Upper lobe of right lung (tissue), 1 donor: ENCODE measurements around the gene CUX1. TPM values are rescaled to one million over a fixed set of nuclear protein-coding genes. Genes with fewer than 3 reads are reported as not detected.
"Not testable (repeated sequence)": the region's sequence is repeated elsewhere in the genome, so short reads cannot be mapped to it uniquely, and the experiment has no call there.

Experiments used
- ATAC-seq: fragments of 200-7000 bp; cut with Tn5 transposase; one replicate; pipeline ENCODE4 v1.9.1; 2020; ENCODE audit warnings: mild to moderate bottlenecking, moderate library complexity
- DNase-seq: peaks from one replicate; pipeline ENCODE4 v3.0.0-alpha.2; 2020
- H3K27ac ChIP-seq: fragments of 200-600 bp; one replicate; pipeline ENCODE4 v1.8.0; 2022
- H3K27me3 ChIP-seq: fragments of 200-600 bp; one replicate; pipeline ENCODE4 v1.8.0; 2022; ENCODE audit warnings: mild to moderate bottlenecking
- H3K36me3 ChIP-seq: fragments of 200-600 bp; one replicate; pipeline ENCODE4 v1.8.0; 2022
- H3K4me1 ChIP-seq: fragments of 200-600 bp; one replicate; pipeline ENCODE4 v1.8.0; 2022
- H3K4me3 ChIP-seq: fragments of 200-600 bp; one replicate; pipeline ENCODE4 v1.8.0; 2022; ENCODE audit warnings: mild to moderate bottlenecking
- H3K9me3 ChIP-seq: fragments of 200-600 bp; one replicate; pipeline ENCODE4 v1.8.0; 2022
- intact Hi-C: fragments of 100-400 bp; cut with DNase I; formaldehyde crosslinking; loops from one replicate; pipeline ENCODE4 v1.11.0; 2022
- total RNA-seq: library from RNA; stranded (reverse); fragmentation: NEBNext Ultra II Directional; extraction: Animal tissue kit (Norgen Biotek cat#: 25700); gene quantifications from one replicate; pipeline ENCODE4 v1.2.1, GENCODE V29; 2021
- TF ChIP-seq, protein P1 (sequence below): fragments of 200-600 bp; IDR thresholded peaks from one replicate; pipeline ENCODE4 v1.8.0; 2022; ENCODE audit warnings: antibody characterized with exemption
- donor health status: DM: no; HTN: yes; CAD: no; lungs with severe emphysema.

Gene CUX1
- total RNA-seq, 1 donor from 2014 or later, result 132 TPM

DNA sequence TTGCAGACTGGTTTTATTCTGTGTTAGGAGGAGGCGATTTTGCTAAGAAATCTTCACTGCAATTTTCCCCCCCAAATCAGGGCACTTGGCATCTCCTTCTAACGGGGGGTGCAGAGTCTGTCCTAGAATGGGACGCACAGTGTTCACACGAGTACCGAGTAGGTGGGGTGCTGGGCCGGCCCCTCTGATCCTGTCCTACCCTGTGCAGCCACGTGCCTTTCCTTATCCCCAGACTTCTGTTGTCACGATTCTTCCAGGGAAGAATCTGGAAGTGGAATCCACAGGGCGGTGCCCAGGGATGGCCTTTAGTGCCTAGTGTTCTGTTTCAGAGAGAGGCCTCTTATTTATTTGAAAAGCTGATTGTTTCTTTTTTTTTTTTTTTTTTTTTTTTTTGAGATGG lies 16.4 kb downstream of the CUX1 start:
- Histone ChIP-seq H3K27ac (no peak overlapping the region), H3K36me3 (no peaks in the 10 kb centered on the region), H3K9me3 (no peaks in the 10 kb centered on the region), H3K4me1 (no peaks in the 10 kb centered on the region), H3K4me3 (no peak overlapping the region), H3K27me3 (no peaks in the 10 kb centered on the region)
- intact Hi-C loops, result no loop called here
- ATAC-seq (no peak), DNase-seq (peak; percentile 44)
- TF ChIP-seq, protein P1, sequence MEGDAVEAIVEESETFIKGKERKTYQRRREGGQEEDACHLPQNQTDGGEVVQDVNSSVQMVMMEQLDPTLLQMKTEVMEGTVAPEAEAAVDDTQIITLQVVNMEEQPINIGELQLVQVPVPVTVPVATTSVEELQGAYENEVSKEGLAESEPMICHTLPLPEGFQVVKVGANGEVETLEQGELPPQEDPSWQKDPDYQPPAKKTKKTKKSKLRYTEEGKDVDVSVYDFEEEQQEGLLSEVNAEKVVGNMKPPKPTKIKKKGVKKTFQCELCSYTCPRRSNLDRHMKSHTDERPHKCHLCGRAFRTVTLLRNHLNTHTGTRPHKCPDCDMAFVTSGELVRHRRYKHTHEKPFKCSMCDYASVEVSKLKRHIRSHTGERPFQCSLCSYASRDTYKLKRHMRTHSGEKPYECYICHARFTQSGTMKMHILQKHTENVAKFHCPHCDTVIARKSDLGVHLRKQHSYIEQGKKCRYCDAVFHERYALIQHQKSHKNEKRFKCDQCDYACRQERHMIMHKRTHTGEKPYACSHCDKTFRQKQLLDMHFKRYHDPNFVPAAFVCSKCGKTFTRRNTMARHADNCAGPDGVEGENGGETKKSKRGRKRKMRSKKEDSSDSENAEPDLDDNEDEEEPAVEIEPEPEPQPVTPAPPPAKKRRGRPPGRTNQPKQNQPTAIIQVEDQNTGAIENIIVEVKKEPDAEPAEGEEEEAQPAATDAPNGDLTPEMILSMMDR, result no peak

DNA sequence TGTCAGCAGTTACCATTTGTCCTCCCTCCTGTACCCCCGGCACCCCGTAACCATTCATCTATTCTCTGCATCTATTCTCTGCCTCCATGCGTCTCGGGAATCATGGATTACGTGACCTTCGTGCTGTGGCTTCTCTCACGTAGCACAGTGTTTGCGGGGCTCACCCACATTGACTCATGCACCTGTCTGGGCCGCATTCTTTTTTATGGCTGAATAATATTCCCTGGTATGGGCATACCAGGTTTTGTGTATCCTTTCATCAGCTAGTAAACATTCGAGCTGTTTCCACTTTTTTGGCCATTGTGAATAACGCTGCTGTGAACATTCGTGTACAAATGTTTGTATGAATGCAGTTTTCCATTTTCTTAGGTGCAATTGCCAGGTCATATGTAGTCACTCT lies 17.7 kb downstream of the CUX1 start:
- no peak overlapping the region for H3K27ac ChIP-seq
- TF ChIP-seq, protein P1, result no peak
- H3K9me3 ChIP-seq, result no peaks in the 10 kb centered on the region
- DNase-seq (peak; percentile 13), ATAC-seq (no peak)
- no peaks in the 10 kb centered on the region for H3K36me3 ChIP-seq
- intact Hi-C loops, result no loop called here
- no peak overlapping the region for H3K4me3 ChIP-seq
- no peaks in the 10 kb centered on the region for H3K27me3 ChIP-seq
- no peaks in the 10 kb centered on the region for H3K4me1 ChIP-seq

DNA sequence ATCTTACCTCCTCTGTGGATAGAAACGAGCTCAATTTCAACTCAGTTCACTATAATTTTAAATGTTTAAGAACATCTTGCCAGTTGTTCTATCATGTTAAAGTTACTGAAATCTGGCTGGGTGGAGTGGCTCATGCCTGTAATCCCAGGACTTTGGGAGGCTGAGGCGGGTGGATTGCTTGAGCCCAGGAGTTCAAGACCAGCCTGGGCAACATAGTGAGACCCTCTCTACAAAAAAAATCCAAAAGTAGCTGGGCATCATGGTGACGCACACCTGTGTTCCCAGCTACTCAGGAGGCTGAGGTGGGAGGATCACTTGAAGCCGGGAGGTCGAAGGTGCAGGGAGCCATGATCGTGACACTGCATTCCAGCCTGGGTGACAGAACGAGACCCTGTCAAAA lies 20.0 kb downstream of the CUX1 start:
- H3K27ac ChIP-seq, H3K36me3 ChIP-seq, H3K27me3 ChIP-seq, H3K4me3 ChIP-seq, H3K9me3 ChIP-seq, ATAC-seq, intact Hi-C loops, H3K4me1 ChIP-seq: not testable (repeated sequence)
- DNase-seq, result peak; percentile 12

DNA sequence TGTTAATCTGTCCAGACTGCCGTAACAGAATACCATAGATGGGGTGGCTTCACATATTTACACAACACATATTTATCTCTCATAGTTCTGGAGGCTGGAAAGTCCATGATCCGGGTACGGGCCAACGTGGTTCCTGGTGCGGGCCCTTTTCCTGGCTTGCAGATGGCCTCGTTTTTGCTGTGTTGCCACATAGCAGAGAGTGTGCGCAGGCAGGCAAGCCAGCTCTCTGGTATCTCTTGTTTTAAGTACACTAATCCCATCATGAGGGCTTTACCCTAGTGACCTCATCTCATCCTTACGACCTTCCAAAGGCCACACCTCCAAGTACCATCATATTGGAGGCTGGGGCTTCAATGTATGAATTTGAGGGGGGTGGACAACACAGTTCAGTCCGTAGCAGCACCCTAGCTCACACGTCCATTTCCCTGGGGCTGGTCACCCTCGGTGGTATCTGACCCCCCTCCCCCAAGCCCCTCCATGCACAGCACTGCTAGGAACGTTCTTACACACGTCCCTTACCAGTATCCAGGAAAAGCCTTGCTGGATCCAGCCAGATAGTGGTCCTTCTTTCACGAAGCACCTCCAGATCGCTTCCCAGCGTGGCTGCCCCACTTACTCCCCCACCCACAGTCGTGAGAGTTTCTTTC lies 21.5 kb downstream of the CUX1 start:
- H3K4me1 ChIP-seq, result peaks cover 3% of the 10 kb centered on the region
- no peaks in the 10 kb centered on the region for H3K27me3 ChIP-seq
- no peak overlapping the region for H3K27ac ChIP-seq
- ATAC-seq, result no peak
- DNase-seq, result peak; percentile 31
- TF ChIP-seq, protein P1, result no peak
- H3K4me3 ChIP-seq, result no peak overlapping the region
- H3K9me3 ChIP-seq, result no peaks in the 10 kb centered on the region
- H3K36me3 ChIP-seq, result no peaks in the 10 kb centered on the region
- intact Hi-C loops, result no loop called here

DNA sequence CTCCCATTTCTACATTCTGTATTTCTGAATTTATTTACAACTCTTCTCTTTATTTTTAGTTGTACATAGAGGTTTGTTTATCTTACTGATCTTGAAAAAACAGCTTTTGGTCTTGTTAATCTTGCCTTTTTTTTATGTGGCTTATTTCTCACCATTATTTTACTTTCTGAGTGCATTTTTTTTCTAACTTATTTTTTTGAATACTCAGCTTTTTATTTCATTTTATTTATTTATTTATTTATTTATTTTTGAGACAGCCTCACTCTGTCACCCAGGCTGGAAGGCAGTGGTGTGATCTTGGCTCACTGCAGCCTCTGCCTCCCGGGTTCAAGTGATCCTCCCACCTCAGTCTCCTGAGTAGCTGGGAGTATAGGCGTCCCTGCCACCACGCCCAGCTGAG lies 23.9 kb downstream of the CUX1 start:
- no peaks in the 10 kb centered on the region for H3K36me3 ChIP-seq
- ATAC-seq (no peak), DNase-seq (peak; percentile 9)
- no peaks in the 10 kb centered on the region for H3K27me3 ChIP-seq
- no peaks in the 10 kb centered on the region for H3K9me3 ChIP-seq
- intact Hi-C loops, result no loop called here
- H3K27ac ChIP-seq, result no peak overlapping the region
- H3K4me1 ChIP-seq, result peaks cover 3% of the 10 kb centered on the region
- TF ChIP-seq, protein P1, result no peak
- no peak overlapping the region for H3K4me3 ChIP-seq

DNA sequence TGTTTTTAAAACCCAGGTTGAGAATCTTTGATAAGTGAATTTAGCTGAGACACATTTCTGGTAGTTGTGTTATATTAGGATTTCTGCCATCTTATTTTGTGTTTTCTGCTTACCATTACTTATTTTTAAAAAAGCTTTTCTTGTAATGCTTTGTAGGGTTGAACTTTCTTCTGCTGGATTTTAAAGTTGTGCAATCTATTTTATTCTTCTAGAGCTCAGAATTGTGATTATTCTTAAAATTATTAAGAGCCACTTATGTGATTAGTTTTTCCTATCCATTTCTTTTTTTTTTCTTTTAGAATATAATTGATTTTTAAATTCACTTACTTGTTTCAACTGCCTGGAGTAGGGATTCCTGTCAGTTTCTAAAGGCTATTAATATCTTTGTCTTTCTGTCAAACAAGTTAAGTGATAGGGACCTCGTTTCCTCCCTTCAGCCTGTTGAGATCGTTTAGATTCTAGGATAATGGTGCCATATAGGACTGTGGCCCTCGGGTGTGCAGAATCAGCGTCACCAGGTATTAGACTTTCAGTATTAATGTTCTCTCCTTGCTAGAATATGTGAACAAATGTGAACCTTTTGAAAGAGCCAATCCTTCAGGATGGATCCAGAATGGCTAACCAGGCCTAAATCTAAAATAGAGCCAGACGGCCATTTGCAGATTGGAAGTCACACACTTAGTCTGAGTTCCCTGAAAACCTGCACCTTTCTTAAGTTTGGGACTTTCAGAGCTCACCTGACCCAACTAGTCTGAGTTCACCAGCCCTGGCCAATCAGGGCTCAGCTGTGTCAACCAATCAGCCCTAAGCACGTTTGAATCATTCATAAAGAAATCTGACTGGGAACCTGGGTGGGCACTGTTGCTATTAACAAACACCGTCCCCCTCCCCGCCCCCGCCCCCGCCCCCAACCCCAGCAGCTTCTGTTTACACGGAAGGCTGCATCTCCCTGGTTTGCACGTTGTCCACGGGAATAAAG lies 26.2 kb downstream of the CUX1 start:
- Histone ChIP-seq H3K27ac (no peak overlapping the region), H3K4me3 (no peak overlapping the region), H3K27me3 (no peaks in the 10 kb centered on the region), H3K9me3 (peaks cover 6% of the 10 kb centered on the region), H3K36me3 (no peaks in the 10 kb centered on the region), H3K4me1 (peaks cover 3% of the 10 kb centered on the region)
- no peak for DNase-seq
- TF ChIP-seq, protein P1, result no peak
- intact Hi-C loops, result no loop called here
- ATAC-seq, result no peak
